SW480 (cell line): Measurements from ENCODE around the gene CLEC18A.
A peak's percentile ranks its signal among the peaks of the same experiment; 100 is the strongest.
"Not testable (repeated sequence)": the region's sequence is repeated elsewhere in the genome, so short reads cannot be mapped to it uniquely, and the experiment has no call there.

ENCODE experiments used
- DNase-seq: peaks from one replicate; pipeline ENCODE4 v3.0.0-alpha.2; 2016; ENCODE audit warnings: low spot score

CLEC18A gene

DNA sequence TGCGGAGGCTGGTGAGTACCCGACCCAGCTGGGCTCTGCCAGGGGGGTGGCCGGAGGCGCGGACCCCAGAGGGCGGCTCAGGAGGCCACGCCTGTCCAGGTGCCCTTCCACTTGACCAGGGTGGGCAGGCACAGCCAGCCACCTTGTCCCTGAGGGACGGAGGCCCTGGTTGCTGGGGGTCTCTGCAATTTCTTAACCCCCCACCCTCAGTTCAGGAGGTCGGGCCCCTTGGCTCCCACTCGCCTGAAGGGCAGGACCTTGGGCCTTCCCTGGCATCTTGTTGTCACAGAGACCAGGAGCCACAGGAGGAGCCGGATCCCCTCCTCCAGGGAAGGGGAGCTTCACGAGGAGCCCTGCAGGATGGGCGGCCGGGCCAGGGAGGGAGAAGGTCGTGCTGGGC, 982 bp downstream of the CLEC18A start:
- not testable (repeated sequence) for DNase-seq

DNA sequence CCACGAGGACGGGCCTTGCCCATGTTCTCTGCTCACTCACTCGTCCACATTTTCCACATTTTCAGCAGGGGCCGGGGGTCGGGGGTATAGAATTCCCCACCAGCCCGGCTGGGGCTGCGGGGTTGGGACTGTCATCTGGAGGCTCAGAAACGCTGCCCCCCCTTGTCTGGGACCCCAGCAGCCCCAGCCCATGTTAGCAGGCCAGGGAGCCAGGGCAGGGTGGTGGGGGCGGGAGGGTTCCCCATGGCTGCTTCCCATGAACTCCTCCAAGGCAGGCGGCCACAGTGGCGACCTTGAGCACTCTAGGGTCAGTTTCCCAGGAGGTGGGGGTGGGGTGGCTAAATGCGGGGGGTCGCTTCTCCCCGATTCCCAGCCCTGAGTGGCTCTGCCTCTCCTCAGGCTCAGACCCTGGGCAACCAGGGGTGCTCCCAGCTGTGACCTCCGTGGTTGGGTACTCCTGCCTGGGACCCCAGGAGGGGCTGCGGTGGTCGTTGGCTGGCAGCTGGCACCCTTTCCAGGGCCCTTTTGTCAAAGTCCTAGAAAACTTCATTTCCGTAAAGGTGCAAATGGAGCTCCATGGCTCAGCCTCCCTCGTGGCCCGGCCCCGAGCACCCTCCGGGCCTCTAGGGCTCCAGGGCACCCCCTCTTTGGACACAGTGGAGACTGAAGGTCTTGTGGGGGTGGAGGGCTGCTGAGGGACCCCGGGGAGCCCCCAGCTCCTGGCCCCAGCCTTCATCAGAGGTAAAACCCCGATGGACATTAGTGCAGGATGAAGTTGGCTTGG, 1.6 kb downstream of the CLEC18A start:
- not testable (repeated sequence) for DNase-seq

DNA sequence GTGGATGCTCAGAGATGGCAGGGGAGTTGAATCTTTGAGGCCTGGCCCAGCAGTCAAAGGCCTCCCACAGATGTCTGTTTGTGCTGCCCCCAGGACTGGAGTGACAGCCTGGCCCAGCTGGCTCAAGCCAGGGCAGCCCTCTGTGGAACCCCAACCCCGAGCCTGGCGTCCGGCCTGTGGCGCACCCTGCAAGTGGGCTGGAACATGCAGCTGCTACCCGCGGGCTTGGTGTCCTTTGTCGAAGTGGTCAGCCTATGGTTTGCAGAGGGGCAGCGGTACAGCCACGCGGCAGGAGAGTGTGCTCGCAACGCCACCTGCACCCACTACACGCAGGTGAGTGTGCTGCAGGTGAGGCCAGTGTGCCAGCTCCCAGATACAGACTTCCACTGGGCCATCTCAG, 3.1 kb downstream of the CLEC18A start:
- not testable (repeated sequence) for DNase-seq

DNA sequence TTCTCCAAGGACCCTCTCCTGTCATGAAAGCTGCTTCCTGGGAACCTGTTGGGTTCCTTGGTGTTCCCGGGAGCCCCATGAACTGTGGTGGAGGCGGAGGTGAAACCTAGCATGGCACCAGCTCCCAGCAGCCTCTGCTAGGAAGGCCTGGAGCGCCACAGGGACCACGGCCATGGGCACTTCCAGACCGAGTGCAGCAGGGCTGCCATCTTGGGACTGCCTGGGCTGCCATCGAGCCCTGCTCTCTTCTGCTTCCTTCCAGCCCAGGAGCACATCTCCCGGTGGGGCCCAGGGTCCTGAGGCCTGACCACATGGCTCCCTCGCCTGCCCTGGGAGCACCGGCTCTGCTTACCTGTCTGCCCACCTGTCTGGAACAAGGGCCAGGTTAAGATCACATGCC, 12.2 kb downstream of the CLEC18A start:
- DNase-seq = not testable (repeated sequence)

DNA sequence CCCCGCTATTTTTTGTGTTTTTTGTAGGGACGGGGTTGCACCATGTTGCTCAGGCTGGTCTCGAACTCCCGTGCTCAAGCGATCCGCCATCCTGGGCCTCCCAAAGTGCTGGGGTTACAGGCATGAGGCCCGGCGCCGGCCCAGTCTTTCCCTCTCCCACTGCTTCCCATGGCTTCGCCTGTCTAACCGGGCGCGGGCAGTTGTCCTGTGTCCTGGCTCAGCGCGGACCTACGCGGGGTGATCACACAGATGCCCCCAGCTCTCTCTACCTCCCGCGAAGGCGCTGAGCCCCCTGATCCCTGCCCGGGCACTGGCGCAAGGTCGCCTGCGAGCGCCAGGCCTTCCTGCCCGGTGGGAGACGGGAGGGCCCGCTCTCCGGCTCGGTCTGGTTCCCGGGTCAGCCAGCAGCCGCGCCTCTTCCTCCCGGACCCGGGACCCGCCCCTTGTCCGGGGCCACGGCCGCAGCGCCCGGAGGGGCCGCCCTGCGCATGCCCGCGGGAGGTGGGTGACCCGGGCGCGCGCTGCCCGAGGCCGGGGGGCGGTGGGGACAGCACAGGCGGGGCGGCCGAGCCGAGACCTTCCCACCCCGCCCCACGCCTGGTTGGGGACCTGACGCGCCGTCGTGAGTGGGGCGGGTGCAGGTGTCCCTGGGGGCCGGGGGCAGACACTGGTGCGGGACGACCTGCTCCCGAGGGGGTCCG, 14.0 kb downstream of the CLEC18A start:
- peak; percentile 8 for DNase-seq

DNA sequence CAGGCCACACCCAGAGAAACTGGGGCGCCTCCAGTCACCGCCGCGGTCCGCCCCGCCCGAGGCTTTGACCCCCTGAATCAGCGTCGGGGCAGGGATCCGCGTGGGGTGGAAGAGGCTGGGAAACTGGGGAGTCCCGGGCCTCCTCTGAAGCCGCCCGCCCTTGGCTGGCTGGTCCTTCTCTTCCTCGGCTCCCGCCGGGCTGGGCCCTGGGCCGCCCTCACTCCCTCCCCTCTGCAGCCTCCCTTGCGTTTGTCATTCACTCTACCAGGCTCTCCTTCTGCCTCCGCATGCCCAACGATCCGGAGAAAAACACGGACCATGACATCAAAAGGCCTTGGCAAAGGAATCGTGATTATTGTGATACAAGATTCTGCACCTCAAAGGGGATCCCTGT, 14.5 kb downstream of the CLEC18A start:
- DNase-seq = not testable (repeated sequence)

DNA sequence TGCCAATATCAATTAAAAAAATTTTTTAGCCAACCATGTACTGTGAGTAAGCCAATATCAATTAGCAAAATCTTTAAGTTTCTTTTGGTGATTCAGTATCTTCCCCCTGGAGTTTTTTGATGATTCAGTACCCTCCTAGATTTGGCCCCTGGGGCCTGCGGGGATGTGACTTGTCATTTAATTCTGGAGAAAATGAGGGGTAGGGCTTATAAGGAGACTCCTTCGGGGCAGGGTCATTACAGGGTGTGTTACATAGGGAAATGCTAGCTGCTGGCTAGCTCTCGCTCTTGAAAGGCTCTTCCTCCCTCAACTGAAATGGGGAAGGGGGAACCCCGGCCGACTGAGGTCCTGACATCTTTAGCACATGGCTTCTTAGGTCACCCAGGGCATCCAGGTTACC, 16.6 kb downstream of the CLEC18A start:
- not testable (repeated sequence) for DNase-seq

DNA sequence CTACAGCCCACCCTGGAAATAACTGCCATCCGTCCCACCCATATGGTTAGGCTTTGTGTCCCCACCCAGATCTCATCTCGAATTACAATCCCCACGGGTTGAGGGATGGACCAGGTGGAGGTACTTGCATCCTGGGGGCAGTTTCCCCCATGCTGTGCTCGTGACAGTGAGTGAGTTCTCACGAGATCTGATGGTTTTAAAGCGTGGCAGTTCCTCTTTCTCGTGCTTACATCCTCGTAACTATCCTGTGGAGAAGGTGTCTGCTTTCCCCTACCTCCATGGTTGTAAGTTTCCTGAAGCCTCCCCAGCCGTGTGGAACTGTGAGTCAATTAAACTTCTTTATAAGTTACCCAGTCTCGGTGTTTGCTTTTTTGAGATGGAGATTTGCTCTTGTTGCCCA, 17.0 kb downstream of the CLEC18A start:
- DNase-seq = not testable (repeated sequence)

DNA sequence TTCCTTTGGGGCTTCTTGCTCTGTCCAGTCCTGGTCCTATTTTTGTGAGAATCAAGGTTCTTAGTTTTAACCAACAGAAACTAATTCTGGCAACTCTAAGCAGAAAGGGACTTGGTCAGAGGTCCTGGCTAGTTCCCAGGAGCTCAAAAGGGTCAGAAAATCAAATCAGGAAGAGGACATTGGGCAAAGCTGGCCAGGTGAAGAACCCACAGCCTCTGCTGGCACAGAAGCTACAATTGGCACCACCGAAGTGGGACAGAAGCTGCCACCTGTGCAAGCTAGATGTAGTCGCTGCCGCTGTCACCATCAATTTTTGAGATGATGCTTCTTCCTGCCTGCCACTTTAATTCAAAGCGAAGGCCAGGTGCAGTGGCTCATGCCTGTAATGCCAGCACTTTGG, 18.5 kb downstream of the CLEC18A start:
- not testable (repeated sequence) for DNase-seq

DNA sequence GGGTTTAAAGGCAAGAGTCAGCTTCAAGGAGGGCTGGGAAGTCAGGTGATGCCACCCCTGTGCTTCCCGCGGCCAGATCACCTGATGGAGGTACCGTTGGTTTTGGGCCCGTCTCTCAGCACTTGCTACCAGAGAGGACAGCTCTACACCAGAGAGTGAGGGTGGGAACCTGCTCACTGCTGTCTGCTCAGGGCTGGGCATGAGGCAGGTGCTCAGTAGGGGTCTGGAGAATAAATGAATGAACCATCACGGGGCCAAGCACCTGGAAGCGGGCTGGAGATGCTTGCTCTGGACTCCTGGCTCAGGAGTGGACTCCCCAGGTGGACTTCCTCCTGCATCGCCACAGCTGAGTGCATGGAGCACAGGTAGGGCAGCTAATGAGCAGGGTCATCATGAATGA, 21.0 kb downstream of the CLEC18A start:
- not testable (repeated sequence) for DNase-seq

DNA sequence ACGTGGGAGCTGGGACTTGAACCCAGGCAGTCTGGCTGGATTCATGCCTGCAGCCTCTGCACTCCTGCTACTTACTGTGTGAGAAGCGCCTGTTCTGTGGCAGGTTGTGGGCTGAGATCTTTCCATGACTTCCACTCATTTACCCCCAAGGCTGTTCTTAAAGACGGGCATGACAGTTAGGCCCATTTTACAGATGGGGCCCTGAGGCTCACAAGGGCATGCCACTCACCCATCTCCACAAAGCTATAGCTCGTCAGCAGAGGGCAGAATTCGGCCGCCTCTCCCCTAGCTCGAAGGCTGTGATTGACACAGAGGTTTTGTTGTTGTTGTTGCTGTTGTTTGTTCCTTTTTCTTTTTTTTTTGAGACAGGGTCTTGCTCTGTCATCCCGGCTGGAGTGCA, 21.8 kb downstream of the CLEC18A start:
- not testable (repeated sequence) for DNase-seq

DNA sequence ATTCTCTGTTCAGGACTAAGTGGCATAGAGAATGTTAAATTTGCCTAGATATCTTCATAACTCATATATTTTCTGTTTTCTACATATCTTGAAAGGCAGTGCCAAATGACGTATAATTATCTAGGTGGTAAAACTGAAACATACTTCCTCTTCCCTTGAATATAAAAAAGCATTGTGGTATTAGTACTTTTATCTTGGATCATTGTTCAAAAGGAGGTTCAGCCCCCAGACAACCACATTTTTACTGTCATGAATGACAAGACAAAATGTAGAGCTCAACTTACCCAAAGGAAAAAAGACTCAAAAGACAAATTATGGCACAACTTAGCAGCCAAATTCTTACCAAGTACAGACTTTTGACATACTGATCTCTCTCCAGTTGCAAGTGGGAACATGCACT, 34.1 kb downstream of the CLEC18A start:
- DNase-seq = not testable (repeated sequence)

DNA sequence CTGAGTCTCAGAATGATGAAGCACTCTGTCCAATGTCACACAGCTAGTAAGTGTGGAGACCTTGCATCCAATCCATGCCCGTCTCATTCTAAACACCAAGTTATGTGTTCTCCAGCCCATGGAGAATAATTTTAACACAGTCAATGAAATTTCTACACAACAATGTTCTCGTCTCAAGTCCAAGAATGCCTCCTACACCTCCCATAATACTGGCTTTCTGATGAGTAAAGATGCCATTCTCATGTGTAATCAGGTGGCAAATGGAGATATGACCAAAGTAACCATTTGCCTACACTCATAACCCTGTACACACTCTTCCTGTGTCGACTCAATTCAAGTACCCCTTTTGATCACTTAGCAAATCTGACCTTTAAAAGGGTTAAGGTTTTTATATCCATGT, 46.8 kb downstream of the CLEC18A start:
- DNase-seq = peak; percentile 0

DNA sequence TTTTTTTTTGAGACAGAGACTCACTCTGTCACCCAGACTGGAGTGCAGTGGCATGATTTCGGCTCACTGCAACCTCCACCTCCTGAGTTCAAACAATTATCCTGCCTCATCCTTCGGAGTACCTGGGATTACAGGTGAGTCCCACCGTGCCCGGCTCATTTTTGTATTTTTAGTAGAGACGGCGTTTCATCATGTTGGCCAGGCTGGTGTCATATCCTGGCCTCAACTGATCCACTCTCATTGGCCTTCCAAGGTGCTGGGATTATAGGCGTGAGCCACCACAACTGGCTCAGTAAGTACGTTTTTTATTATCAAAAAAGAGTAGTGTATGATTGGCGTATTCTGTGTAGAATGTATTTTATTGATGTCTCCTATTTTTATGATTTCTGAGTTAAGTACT, 48.7 kb downstream of the CLEC18A start:
- DNase-seq = not testable (repeated sequence)

DNA sequence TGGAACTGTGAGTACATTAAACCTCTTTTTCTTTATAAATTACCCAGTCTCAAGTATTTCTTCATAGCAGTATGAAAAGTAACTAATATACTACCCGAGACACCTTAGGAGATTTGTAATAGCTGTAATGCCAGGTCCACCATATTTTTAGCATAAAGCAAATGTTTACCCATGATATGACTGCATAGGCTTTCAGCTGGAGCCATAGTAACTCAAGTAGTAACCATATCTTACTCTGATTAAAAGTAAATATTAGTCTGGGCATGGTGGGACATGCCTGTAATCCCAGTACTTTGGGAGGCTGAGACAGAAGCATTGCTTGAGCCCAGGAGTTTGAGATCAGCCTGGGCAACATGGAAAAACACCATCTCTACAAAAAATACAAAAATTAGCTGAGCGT, 52.4 kb downstream of the CLEC18A start:
- DNase-seq = not testable (repeated sequence)

DNA sequence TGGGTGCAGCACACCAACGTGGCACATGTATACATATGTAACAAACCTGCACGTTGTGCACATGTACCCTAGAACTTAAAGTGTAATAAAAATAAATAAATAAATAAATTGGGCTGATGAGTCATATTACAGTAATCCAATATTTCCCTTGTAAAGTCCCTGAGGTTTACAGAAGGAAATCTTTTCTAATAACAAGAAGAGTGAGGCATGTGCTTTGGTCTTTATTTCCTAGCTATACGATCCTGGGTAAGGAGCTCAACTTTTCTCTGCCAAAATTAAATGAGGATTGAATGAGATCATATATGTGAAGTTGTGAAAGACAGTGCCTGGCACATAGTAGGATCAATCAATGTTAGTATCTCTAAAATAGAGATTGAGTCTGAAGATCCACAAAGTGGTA, 57.5 kb downstream of the CLEC18A start:
- DNase-seq = not testable (repeated sequence)

DNA sequence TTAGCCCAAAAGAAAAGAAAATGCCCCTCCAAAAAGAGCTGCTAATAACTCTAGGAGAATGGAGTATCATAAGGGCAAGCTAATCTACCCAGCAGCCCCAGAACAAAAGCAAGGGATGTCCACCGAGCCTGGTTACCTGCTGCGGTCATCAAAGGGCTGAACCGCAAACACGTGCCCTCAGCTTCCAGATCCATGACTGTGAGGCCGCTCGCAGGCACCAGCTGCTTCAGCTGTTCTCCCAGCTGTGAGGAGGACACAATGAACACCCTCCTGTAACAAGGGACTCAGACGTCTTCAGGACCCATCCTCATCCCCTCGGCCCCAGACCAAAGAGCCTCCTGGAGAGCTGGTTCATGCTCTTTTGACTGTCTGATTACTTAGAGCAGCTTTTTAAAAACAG, 59.5 kb downstream of the CLEC18A start:
- not testable (repeated sequence) for DNase-seq

DNA sequence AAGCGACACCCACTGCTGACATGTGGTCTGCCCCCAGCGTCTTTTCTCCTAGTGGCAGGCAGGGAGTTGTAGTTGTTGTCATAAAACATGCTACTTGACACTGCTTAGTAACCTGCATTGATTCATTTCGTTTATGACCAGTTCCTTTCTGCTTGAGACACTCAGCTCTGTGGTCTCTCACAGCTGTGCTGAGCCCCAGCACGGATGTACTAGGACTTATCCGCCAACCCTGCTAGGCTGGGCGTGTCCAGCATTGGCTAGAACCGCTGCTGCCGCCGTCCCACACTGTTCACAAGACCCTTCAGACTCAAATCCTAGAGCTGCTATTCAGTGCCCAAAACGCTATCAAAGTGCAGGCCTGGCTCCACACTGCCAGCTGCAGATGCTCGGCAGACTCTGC, 60.0 kb downstream of the CLEC18A start:
- DNase-seq = not testable (repeated sequence)

DNA sequence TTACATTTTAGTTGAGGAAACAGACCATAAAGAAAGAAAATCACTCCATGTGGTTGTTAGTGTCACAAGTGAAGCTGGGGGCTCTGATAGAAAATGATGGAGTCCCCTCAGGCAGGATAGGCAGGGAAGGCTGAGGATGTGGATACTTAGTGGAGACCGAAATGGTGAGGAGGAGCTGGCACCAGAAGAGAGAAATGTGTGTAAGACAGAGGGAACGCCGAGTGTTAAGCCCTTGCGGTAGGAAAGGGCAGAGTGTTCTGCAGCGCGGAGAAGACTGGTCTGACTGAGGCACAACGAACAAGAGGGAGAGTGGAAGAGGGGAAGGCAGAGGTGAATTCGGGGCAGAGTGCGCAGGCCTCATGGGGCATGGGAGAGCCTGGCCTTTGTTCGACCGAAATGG, 61.2 kb downstream of the CLEC18A start:
- not testable (repeated sequence) for DNase-seq

DNA sequence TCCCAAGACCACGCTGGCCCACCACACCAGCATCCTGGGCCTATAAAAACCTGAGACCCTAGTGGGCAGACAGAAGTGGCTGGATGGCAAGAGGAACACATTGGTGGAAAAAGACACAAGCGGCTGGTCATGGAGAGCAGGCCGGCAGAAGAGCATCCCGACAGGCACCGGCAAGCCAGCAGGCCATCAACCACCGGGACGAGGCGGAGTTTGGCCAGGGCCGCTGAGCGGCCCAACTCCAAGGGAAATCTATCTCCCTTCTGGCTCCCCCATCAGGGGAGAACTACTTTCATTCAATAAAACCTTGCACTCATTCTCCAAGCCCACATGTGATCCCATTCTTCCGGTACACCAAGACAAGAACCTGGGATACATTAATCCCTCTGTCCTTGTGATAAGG, 61.8 kb downstream of the CLEC18A start:
- not testable (repeated sequence) for DNase-seq
